GM12878 (cell line): ENCODE results near the gene CES3. TPM values are rescaled to one million over a fixed set of nuclear protein-coding genes. Genes with fewer than 3 reads are reported as not detected.

Experiments used
- CHD1 ChIP-seq: IDR thresholded peaks from 2 replicates; pipeline ENCODE4 v1.6.1; 2012; ENCODE audit warnings: low read depth, low read length, improper control_type of control experiment
- HDGF ChIP-seq: fragments of 450-650 bp; IDR thresholded peaks from 2 replicates; pipeline ENCODE4 v1.6.1; 2016; ENCODE audit warnings: antibody characterized with exemption
- LARP7 ChIP-seq: fragments of 450-650 bp; IDR thresholded peaks from 2 replicates; pipeline ENCODE4 v1.6.1; 2017; ENCODE audit warnings: mild to moderate bottlenecking
- NBN ChIP-seq: fragments of 450-650 bp; IDR thresholded peaks from 2 replicates; pipeline ENCODE4 v1.6.1; 2016
- PAX8 ChIP-seq: fragments of 450-650 bp; IDR thresholded peaks from 2 replicates; pipeline ENCODE4 v1.6.1; 2017; ENCODE audit warnings: mild to moderate bottlenecking, moderate library complexity
- RELA ChIP-seq: fragments of 450-650 bp; IDR thresholded peaks from 2 replicates; pipeline ENCODE4 v1.8.0; 2014; ENCODE audit warnings: borderline replicate concordance; ENCODE audit not compliant: partially characterized antibody
- SIX5 ChIP-seq: IDR thresholded peaks from 2 replicates; pipeline ENCODE4 v1.6.1; 2011; ENCODE audit warnings: mild to moderate bottlenecking, low read depth, low read length, moderate library complexity; ENCODE audit not compliant: severe bottlenecking
- SMAD5 ChIP-seq: IDR thresholded peaks from 2 replicates; pipeline ENCODE4 v1.6.1; 2016; ENCODE audit warnings: antibody characterized with exemption, low read depth
- SMC3 ChIP-seq: IDR thresholded peaks from 2 replicates; pipeline ENCODE4 v1.6.1; 2011; ENCODE audit warnings: low read length, improper control_type of control experiment, borderline replicate concordance
- SPI1 ChIP-seq: IDR thresholded peaks from 2 replicates; pipeline ENCODE4 v1.6.1; 2011; ENCODE audit warnings: low read depth, mild to moderate bottlenecking, low read length, moderate library complexity, borderline replicate concordance; ENCODE audit not compliant: insufficient read depth
- ZNF207 ChIP-seq: fragments of 450-650 bp; IDR thresholded peaks from 2 replicates; pipeline ENCODE4 v1.6.1; 2014; ENCODE audit warnings: antibody characterized with exemption, mild to moderate bottlenecking, borderline replicate concordance
- polyA plus RNA-seq, 11 experiments: library from polyadenylated mRNA; depleted of rRNA in 4 of 11; unstranded in 6 of 11; stranded (reverse) in 5 of 11; fragments of >200 nt; fragmentation: Nextera tagmentation in 4 of 11; fragmentation: Illumina TruSeq in 1 of 11; extraction: Ambion mirVana in 4 of 11; extraction: Trizol in 1 of 11; gene quantifications; 1 replicate in 1 of 11; 2 replicates in 10 of 11; pipeline versions ENCODE4 v1.2.1 to v1.2.3, GENCODE V29; 2011 to 2016; ENCODE audit warnings: inconsistent platforms in 2 of 11, missing spikeins in 2 of 11, low read depth in 1 of 11
- total RNA-seq, 4 experiments: library from RNA; depleted of rRNA in 3 of 4; stranded (reverse); fragments of >200 nt in 3 of 4; fragmentation: Illumina TruSeq in 1 of 4; extraction: Trizol in 1 of 4; gene quantifications; 2 replicates each; pipeline versions ENCODE4 v1.2.1 to v1.2.3, GENCODE V29; 2013 to 2021
- TF ChIP-seq, protein P1 (sequence below): fragments of 450-650 bp; IDR thresholded peaks from 2 replicates; pipeline ENCODE4 v1.6.1; 2017; ENCODE audit warnings: borderline replicate concordance
- TF ChIP-seq, protein P2 (sequence below): fragments of 450-650 bp; IDR thresholded peaks from 2 replicates; pipeline ENCODE4 v1.6.1; 2018; ENCODE audit warnings: mild to moderate bottlenecking, low read depth, moderate library complexity; ENCODE audit not compliant: partially characterized antibody
- TF ChIP-seq, protein P3 (sequence below): fragments of 150-350 bp; IDR thresholded peaks from 2 replicates; pipeline ENCODE4 v1.6.1; 2016; ENCODE audit warnings: low read depth, low read length
- TF ChIP-seq, protein P4 (sequence below), 3 experiments: IDR thresholded peaks in 2 of 3; conservative IDR thresholded peaks in 1 of 3; 2 replicates each; pipeline ENCODE4 v1.5.1; 2011; ENCODE audit warnings: low read depth in 3 of 3, low read length in 3 of 3, mild to moderate bottlenecking in 3 of 3, control low read depth in 2 of 3, moderate library complexity in 2 of 3, inconsistent platforms in 1 of 3, mixed read lengths in 1 of 3; ENCODE audit not compliant: control insufficient read depth in 2 of 3, insufficient read depth in 1 of 3; ENCODE audit errors: extremely low read depth in 1 of 3
- TF ChIP-seq, protein P5 (sequence below): fragments of 450-650 bp; formaldehyde crosslinking; IDR thresholded peaks from 2 replicates; pipeline ENCODE4 v1.4.0; 2022; ENCODE audit warnings: mild to moderate bottlenecking, moderate library complexity

The CES3 gene
- total and polyA plus RNA-seq, 10 of the 15 experiments (the other 5 are each of a cell fraction or from before 2014, with no cell fraction given) = 0.09 to 3.1 (median 0.76) TPM

DNA sequence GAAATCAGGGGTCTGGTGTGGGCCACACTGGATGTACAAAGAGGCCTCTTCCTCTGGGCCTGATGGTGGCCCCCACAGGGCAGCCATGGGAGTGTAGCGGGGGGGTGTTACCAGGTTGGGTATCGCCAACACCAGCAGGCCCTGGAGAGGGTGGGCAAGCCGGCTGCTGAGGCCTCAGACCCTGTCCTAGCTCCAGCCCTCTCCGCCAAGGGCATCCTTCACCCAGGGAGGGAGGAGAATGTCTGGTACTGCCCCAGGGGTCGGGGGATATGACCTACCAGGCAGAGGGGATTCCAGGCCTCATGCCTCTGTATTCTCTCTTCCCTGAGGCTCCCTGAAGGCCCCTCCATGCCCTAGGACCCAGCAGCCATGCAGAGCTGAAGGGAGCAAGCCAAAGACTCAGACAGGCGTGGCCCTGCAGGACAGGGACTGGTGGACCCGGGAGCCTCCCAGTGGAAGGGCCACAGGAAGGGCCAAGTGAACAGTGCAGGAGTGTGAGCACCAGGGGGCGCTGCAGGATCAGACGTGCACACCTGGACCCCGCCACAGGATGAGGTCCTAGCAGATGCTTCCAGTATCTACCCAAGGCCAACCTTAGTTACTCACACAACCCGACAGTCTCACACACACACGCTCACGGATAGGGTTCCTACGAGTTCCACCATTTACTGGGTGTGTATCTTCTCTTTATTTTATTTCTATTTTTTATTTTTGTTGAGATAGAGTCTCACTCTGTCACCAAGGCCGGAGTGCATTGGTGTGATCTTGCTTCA is 16.5 kb downstream of the CES3 start (continued):
- no peak for TF ChIP-seq SIX5
- TF ChIP-seq, protein P1, sequence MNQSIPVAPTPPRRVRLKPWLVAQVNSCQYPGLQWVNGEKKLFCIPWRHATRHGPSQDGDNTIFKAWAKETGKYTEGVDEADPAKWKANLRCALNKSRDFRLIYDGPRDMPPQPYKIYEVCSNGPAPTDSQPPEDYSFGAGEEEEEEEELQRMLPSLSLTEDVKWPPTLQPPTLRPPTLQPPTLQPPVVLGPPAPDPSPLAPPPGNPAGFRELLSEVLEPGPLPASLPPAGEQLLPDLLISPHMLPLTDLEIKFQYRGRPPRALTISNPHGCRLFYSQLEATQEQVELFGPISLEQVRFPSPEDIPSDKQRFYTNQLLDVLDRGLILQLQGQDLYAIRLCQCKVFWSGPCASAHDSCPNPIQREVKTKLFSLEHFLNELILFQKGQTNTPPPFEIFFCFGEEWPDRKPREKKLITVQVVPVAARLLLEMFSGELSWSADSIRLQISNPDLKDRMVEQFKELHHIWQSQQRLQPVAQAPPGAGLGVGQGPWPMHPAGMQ = no peak
- TF ChIP-seq, protein P2, sequence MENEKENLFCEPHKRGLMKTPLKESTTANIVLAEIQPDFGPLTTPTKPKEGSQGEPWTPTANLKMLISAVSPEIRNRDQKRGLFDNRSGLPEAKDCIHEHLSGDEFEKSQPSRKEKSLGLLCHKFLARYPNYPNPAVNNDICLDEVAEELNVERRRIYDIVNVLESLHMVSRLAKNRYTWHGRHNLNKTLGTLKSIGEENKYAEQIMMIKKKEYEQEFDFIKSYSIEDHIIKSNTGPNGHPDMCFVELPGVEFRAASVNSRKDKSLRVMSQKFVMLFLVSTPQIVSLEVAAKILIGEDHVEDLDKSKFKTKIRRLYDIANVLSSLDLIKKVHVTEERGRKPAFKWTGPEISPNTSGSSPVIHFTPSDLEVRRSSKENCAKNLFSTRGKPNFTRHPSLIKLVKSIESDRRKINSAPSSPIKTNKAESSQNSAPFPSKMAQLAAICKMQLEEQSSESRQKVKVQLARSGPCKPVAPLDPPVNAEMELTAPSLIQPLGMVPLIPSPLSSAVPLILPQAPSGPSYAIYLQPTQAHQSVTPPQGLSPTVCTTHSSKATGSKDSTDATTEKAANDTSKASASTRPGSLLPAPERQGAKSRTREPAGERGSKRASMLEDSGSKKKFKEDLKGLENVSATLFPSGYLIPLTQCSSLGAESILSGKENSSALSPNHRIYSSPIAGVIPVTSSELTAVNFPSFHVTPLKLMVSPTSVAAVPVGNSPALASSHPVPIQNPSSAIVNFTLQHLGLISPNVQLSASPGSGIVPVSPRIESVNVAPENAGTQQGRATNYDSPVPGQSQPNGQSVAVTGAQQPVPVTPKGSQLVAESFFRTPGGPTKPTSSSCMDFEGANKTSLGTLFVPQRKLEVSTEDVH = no peak
- TF ChIP-seq SPI1 = no peak
- 0 out of 2 replicates have a peak, but pooled peaks have one; percentile 42 for TF ChIP-seq LARP7
- TF ChIP-seq CHD1 = no peak
- TF ChIP-seq, protein P3, sequence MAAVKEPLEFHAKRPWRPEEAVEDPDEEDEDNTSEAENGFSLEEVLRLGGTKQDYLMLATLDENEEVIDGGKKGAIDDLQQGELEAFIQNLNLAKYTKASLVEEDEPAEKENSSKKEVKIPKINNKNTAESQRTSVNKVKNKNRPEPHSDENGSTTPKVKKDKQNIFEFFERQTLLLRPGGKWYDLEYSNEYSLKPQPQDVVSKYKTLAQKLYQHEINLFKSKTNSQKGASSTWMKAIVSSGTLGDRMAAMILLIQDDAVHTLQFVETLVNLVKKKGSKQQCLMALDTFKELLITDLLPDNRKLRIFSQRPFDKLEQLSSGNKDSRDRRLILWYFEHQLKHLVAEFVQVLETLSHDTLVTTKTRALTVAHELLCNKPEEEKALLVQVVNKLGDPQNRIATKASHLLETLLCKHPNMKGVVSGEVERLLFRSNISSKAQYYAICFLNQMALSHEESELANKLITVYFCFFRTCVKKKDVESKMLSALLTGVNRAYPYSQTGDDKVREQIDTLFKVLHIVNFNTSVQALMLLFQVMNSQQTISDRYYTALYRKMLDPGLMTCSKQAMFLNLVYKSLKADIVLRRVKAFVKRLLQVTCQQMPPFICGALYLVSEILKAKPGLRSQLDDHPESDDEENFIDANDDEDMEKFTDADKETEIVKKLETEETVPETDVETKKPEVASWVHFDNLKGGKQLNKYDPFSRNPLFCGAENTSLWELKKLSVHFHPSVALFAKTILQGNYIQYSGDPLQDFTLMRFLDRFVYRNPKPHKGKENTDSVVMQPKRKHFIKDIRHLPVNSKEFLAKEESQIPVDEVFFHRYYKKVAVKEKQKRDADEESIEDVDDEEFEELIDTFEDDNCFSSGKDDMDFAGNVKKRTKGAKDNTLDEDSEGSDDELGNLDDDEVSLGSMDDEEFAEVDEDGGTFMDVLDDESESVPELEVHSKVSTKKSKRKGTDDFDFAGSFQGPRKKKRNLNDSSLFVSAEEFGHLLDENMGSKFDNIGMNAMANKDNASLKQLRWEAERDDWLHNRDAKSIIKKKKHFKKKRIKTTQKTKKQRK = no peak
- TF ChIP-seq HDGF = no peak
- TF ChIP-seq SMC3 = peak; percentile 99
- no peak for TF ChIP-seq ZNF207
- TF ChIP-seq, protein P4, sequence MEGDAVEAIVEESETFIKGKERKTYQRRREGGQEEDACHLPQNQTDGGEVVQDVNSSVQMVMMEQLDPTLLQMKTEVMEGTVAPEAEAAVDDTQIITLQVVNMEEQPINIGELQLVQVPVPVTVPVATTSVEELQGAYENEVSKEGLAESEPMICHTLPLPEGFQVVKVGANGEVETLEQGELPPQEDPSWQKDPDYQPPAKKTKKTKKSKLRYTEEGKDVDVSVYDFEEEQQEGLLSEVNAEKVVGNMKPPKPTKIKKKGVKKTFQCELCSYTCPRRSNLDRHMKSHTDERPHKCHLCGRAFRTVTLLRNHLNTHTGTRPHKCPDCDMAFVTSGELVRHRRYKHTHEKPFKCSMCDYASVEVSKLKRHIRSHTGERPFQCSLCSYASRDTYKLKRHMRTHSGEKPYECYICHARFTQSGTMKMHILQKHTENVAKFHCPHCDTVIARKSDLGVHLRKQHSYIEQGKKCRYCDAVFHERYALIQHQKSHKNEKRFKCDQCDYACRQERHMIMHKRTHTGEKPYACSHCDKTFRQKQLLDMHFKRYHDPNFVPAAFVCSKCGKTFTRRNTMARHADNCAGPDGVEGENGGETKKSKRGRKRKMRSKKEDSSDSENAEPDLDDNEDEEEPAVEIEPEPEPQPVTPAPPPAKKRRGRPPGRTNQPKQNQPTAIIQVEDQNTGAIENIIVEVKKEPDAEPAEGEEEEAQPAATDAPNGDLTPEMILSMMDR (IDR thresholded peaks at IDR 0.05 in 2 of 3, conservative IDR thresholded peaks at IDR 0.05 in 1 of 3; ENCODE audit: control insufficient read depth in 2 of 3, extremely low read depth in 1 of 3, insufficient read depth in 1 of 3, low read depth in 3 of 3, low read length in 3 of 3) = peak; percentile 92 to 99 (median 95); a peak in 5 of 6 replicates
- no peak for TF ChIP-seq PAX8
- no peak for TF ChIP-seq SMAD5
- TF ChIP-seq, protein P5, sequence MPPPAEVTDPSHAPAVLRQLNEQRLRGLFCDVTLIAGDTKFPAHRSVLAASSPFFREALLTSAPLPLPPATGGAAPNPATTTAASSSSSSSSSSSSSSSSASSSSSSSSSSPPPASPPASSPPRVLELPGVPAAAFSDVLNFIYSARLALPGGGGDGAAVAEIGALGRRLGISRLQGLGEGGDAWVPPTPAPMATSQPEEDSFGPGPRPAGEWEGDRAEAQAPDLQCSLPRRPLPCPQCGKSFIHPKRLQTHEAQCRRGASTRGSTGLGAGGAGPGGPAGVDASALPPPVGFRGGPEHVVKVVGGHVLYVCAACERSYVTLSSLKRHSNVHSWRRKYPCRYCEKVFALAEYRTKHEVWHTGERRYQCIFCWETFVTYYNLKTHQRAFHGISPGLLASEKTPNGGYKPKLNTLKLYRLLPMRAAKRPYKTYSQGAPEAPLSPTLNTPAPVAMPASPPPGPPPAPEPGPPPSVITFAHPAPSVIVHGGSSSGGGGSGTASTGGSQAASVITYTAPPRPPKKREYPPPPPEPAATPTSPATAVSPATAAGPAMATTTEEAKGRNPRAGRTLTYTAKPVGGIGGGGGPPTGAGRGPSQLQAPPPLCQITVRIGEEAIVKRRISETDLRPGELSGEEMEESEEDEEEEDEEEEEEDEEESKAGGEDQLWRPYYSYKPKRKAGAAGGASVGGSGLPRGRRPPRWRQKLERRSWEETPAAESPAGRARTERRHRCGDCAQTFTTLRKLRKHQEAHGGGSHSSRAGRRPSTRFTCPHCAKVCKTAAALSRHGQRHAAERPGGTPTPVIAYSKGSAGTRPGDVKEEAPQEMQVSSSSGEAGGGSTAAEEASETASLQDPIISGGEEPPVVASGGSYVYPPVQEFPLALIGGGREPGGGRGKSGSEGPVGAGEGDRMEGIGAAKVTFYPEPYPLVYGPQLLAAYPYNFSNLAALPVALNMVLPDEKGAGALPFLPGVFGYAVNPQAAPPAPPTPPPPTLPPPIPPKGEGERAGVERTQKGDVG (CRISPR knock-in tag) = no peak
- 0 out of 2 replicates have a peak, but pooled peaks have one; percentile 23 for TF ChIP-seq NBN
- TF ChIP-seq RELA = no peak
